T-helper 1 cell (primary cell): ENCODE measurements around the gene SLC9A2.

Experiments
- DNase-seq, 5 donors: peaks; one replicate each; pipeline ENCODE4 v3.0.0-alpha.2; 2012 to 2020
- total RNA-seq, 4 donors: gene quantifications; one replicate each; lab custom pipeline; 2026; lab: John Stamatoyannopoulos, UW

Gene SLC9A2
- 0 reads per million in 4 donors for total RNA-seq

- peak in 1 of 5 donors; percentile 3 for DNase-seq
Observed at GRCh38 chr2:102619414-102620319, at the start of gene SLC9A2. SLC9A2 (plus strand) TSS chr2:102619553; CDS start chr2:102619849, 296 bp downstream.

DNA sequence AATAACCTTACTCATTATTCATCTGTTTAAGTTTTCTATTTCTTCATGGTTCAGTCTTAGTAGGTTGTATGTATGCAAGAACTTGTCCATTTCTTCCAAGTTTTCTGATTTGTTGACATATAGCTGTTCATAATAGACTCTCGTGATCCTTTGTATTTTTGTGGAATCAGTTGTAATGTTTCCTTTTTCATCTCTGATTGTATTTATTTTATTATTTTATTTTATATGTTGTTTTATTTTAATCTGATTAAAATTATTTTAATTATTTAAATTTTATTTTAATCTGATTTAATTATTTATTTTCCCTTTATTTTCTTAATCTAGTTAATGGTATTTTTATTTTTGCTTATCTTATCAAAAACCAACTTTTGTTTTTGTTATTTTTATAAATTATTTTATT, 43.5 kb upstream of the SLC9A2 start:
- no peak for DNase-seq

DNA sequence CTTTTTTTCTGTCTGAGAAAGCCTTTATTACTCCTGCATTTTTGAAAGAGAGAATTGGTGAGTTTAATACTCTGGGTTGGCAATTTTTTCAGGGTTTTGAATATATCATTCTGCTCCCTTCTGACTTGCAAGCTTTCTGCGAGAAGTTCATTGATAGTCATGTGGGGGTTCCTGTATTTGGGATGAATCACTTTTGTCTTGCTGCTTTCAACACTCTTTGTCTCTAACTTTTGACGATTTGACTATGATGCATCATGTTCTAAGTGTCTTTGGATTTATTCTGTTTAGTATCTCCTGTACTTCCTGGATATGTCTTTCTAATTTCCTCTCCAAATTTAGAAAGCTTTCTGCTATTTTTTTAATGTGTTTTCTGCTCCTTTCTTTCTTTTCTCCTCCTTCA, 41.0 kb upstream of the SLC9A2 start:
- no peak for DNase-seq

DNA sequence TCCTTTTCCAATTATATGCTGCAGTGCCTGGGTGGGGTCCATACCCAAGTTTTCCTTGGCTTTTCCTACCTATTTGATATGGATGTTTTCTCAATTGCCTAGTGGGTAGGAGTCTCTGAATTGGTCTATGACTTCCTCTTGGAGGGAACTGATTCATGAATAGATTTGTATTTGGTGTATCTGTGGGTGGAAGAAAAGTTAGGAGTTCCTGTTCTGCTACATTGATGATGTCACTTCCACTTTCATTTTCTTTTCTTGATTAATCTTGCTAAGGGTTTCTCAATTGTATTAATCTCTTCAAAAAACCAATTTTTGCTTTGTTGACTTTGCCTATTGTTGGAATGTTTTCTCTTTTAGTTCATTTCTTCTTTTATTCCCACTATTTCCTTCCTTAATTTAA, 37.4 kb upstream of the SLC9A2 start:
- no peak for DNase-seq

- no peak for DNase-seq
Observed at GRCh38 chr2:102582845-102583244, 36.5 kb upstream of the SLC9A2 start.

DNA sequence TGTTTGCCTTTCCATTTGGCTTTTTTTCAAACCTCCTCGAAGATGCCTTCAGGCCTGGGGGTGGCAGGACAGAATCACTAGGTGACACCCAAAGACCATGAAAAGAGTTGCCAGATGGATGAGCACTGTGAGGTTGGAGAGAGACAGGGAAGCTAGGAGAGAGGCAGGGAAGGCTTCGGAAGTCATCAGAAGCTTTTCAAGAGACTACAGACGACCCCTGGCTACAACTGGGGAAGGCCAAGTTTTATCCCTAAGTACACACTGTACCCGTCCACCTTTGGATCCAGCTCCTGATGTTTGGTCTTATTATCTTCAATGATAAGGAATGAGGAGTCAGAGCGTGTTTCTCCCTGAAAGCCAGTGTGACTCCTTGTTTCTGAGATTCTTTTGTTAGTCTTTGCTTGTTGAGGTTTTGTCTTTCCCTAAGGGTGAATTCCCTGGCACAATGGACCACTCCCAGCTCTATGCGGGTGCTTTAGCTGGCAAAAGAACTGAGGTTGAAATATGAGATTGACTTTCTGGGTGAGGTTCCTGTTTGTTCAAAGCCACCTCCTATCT, 33.4 kb upstream of the SLC9A2 start:
- no peak for DNase-seq

DNA sequence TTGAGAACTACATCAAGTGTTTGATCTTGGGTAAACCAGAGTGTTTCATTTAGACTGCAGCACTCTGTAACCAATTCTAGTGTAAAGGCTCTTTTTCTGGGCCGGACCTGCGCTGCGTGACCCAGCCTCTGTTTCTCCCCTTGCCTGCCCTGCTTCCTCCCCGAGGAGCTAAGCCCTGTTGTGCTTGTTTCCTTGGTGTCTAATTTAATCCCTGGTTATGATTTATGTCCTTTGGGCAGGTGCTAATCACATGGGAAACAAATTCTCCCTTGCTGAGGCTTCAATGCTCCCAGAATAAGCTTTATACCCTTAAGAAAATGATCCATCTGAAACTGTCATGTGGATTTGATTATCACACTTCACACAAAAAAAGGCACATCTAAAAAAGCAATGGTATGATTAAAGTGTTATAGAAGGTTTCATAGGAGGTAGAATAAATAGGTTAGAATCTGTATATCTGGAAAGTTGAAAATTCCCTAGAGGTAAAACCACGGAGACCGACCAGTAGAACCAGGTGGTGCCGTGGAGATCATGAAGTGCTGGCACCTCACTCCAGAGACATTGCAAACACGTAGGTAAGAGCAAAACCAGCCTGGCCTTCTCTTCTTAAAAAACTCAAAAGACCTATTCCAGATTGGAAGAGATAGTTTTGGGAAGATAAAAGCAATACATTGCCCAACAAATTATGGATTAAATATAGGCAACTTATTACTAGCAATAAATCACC, 31.0 kb upstream of the SLC9A2 start:
- no peak for DNase-seq

- DNase-seq, result no peak
Observed at GRCh38 chr2:102589444-102589843, 29.9 kb upstream of the SLC9A2 start.

DNA sequence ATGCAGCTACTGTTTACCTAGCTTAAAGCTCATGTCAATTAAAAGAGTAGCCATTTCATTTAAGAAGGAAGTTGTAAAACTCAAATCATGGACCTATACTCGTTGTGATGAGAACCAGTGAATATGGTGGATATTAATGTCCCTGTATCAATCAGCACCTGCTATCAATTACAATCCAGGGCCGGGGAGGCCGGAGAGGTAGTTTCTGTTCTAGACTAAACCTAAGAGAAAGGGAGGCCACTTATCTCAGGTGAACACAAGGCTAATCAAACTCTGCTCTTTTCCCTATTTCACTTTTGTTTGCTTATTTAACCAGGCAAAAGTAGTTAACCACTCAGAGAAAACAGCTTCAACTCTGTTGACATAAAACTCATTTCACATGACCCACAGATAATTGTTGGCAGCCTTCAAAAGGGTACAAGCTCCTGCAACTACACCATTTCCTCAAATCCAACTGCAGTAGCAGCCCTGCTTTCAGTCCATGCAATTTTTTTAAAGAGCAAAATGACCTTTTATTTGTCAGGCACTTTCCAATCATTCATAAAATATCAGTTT, 27.8 kb upstream of the SLC9A2 start:
- no peak for DNase-seq

DNA sequence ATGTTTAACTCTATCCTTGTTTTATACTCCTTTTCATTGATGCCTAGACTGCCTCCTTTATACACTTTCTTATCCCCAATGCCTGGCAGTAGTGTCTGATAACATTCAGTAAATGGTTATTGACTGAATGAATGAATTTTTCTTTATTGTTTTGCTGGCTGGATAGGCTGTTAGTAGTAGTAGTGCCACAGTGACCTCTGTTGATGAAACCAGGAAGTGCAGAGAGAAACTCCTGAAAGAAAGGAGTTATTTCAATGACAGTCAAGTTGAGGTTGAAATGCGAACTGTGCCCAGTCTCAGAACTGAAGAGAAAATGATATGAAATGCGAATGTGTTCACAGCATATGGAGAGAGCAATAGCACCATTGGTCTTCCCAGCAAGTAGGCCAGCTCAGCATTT, 26.8 kb upstream of the SLC9A2 start:
- DNase-seq, result peak in 1 of 5 donors; percentile 8

GRCh38 chr2:102593516-102593915, 25.8 kb upstream of the SLC9A2 start:
- DNase-seq, result no peak

- no peak for DNase-seq
Observed at GRCh38 chr2:102594445-102595016, 24.8 kb upstream of the SLC9A2 start.

GRCh38 chr2:102597788-102598187, 21.6 kb upstream of the SLC9A2 start:
- no peak for DNase-seq

DNA sequence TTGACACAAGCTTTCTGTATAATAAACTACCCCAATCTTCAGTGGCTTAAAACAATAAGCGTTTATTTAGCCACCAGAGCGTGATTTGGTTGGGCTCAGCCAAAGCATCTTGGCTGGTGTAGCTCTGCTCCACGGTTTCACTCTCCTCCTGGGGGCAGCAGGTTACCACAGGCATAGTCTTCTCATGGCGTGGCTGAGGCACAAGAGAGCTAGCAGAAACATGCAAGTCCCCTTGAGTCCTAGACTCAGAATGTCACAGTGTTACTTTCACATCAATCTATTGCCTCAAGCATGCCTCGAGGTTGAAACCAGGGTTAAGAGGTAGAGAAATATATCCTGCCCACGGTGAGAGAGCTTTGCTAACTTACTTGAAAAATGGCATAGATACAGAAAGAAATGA, 19.9 kb upstream of the SLC9A2 start:
- DNase-seq, result no peak

- no peak for DNase-seq
Observed at GRCh38 chr2:102601730-102602129, 17.6 kb upstream of the SLC9A2 start.

DNA sequence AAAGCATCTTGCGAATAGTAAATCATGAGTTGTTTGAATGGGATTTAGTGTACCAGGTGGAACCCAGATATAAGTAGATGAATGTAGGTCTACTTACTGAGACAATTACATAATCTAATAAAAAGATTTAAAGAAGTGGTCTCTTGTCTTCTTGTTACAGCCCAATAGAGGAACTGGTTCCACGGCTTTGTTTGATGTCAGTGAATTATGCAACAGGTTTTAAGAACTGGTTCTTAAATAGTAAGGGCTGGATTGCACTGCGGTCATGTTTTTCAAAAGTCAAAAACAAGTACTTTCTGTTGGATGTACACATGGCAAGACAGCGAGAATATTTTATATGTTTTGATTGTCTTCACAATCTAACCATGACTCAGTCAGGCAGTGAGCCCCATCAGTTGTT, 15.4 kb upstream of the SLC9A2 start:
- DNase-seq, result no peak

- no peak for DNase-seq
Observed at GRCh38 chr2:102604769-102605168, 14.6 kb upstream of the SLC9A2 start.

GRCh38 chr2:102606353-102606752, 13.0 kb upstream of the SLC9A2 start:
- DNase-seq, result no peak

- peak in 2 of 5 donors; percentile 8 to 43 for DNase-seq
Observed at GRCh38 chr2:102615620-102616436, 3.5 kb upstream of the SLC9A2 start.

DNA sequence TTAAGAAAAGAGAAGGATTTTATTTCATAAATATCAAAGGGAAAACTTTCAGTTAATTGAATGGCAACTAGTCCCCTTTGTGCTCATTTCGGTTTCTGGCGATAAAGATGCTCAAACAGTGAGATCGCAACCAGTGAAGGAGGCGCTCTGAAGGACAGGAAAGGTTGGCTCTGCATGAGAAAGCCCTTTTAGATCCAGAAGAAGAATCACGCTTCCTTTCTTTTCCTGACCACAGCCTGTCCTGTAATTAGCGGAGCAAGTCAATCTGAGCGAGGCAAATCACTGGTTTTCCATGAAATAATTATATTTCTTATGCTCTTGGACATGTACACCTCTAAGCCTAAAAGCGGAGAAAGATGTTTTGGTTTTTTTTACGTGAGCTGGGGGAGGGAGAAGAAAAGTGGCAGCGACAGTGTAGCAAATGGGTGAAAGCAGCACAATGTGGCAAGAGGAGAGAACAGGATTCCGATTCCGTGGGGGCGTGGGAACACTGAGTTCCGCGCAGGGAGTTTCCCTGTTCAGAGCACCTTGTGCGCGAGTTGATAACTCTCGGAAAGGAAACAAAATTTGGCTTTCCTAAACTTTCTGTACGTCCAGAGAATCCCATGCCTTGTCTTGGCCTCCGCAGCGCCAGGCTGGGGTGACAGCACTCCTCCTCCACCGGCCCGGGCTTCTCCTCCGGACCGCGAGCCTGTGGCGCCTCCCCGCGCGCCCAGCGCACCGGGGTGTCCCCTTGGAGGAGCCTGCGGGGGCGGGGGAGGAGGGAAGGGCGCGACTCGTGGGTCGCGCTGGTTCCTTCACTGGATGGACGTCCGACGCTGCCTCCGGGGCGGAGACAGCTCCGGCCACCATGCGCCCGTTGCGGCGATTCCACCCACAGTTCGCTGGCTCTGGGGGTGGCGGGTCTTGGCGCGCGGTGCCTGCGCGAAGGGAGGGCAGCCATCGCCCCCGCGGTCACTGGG, 620 bp upstream of the SLC9A2 start:
- DNase-seq, result no peak

DNA sequence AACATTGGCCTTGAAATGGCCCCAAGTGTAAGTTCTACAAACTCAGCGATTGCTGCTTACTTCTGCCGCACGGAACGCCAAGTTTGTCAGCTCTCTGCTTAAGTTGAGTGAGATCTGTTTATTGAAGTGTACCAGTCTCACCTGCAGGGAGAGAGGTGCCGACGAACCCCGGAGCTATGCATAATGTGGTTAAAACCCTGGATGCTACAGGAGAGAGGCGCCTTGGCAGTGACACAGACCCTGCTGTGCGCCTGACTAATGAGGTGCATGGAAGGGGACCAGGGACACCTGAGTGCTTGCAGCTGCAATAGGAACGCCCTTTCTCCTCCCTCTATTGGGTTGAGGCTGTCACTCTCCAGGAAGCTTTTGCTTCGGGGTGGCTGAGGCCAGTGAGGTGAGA, 979 bp downstream of the SLC9A2 start:
- no peak for DNase-seq
